CD4-positive, alpha-beta memory T cell (primary cell): ENCODE results near the gene NELFE. TPM values are rescaled to one million over a fixed set of nuclear protein-coding genes. Genes with fewer than 3 reads are reported as not detected.

Experiments
- CTCF ChIA-PET: fragments of 350-600 bp; sonication (Branson Sonifier 250); formaldehyde crosslinking; loops from one replicate; lab custom pipeline; 2021; ENCODE audit warnings: inconsistent platforms; ENCODE audit not compliant: partially characterized antibody; lab: Charles Lee
- POLR2A ChIA-PET: fragments of 350-600 bp; sonication (Branson Sonifier 250); formaldehyde crosslinking; loops from one replicate; lab custom pipeline; 2021; ENCODE audit not compliant: partially characterized antibody; lab: Charles Lee
- DNase-seq, 5 donors: peaks; one replicate each; pipeline versions ENCODE4 v3.0.0 to v3.0.0-alpha.2; 2020 to 2022; ENCODE audit warnings: mixed read lengths in 1 of 5
- H3K27ac ChIP-seq: one replicate; pipeline ENCODE4 v1.7.0; 2013; ENCODE audit warnings: low read depth, low read length
- H3K27me3 ChIP-seq: 2 replicates; pipeline ENCODE4 v1.7.0; 2013; ENCODE audit warnings: mild to moderate bottlenecking, low read length, moderate library complexity; ENCODE audit not compliant: insufficient read depth
- H3K36me3 ChIP-seq: 2 replicates; pipeline ENCODE4 v1.7.0; 2013; ENCODE audit warnings: mild to moderate bottlenecking, low read length, moderate library complexity; ENCODE audit not compliant: insufficient read depth
- H3K4me1 ChIP-seq: 2 replicates; pipeline ENCODE4 v1.7.0; 2013; ENCODE audit warnings: mild to moderate bottlenecking, low read length, moderate library complexity; ENCODE audit not compliant: insufficient read depth
- H3K4me3 ChIP-seq, 2 donors: one replicate each; pipeline ENCODE4 v1.7.0; 2013; ENCODE audit warnings: low read length in 2 of 2, mild to moderate bottlenecking in 1 of 2
- H3K9me3 ChIP-seq, 2 donors: one replicate each; pipeline ENCODE4 v1.7.0; 2013; ENCODE audit warnings: low read length in 2 of 2, control low read depth in 1 of 2; ENCODE audit not compliant: control insufficient read depth in 1 of 2
- H3K27ac Mint-ChIP-seq, 7 donors: one replicate each; pipeline ENCODE4 v1.8.0; 2020 to 2021; ENCODE audit warnings: mixed read lengths in 7 of 7, mild to moderate bottlenecking in 6 of 7, inconsistent platforms in 3 of 7, moderate library complexity in 3 of 7
- H3K27me3 Mint-ChIP-seq, 2 donors: one replicate each; pipeline ENCODE4 v1.8.0; 2020 to 2021; ENCODE audit warnings: mixed read lengths in 2 of 2
- H3K36me3 Mint-ChIP-seq, 2 donors: one replicate each; pipeline ENCODE4 v1.8.0; 2020 to 2021; ENCODE audit warnings: mixed read lengths in 2 of 2, inconsistent platforms in 1 of 2, mild to moderate bottlenecking in 1 of 2
- H3K4me1 Mint-ChIP-seq, 4 donors: one replicate each; pipeline ENCODE4 v1.8.0; 2020 to 2021; ENCODE audit warnings: mixed read lengths in 4 of 4, mild to moderate bottlenecking in 1 of 4
- H3K4me3 Mint-ChIP-seq, 8 donors: one replicate each; pipeline ENCODE4 v1.8.0; 2020 to 2021; ENCODE audit warnings: mixed read lengths in 8 of 8, mild to moderate bottlenecking in 7 of 8, moderate library complexity in 6 of 8, inconsistent platforms in 3 of 8
- H3K9me3 Mint-ChIP-seq, 8 donors: one replicate each; pipeline ENCODE4 v1.8.0; 2020 to 2021; ENCODE audit warnings: mixed read lengths in 8 of 8, mild to moderate bottlenecking in 5 of 8, inconsistent platforms in 3 of 8, moderate library complexity in 1 of 8
- intact Hi-C: fragments of 100-400 bp; cut with micrococcal nuclease; formaldehyde crosslinking; loops from one replicate; pipeline ENCODE4 v1.15.1; 2023
- polyA plus RNA-seq, 2 donors: library from polyadenylated mRNA; unstranded; fragments of 300-500 nt; fragmentation: Illumina TruSeq; gene quantifications; one replicate each; pipeline ENCODE4 v1.2.3, GENCODE V29; 2021
- total RNA-seq, 2 experiments: library from RNA; stranded (reverse); gene quantifications; one replicate each; pipeline ENCODE4 v1.2.3, GENCODE V29; 2021

The NELFE gene
- total and polyA plus RNA-seq, 4 experiments from 2014 or later: 45.8 to 78.5 (median 58.0) TPM

- Histone ChIP-seq H3K4me1 (peaks cover 4% of the 10 kb centered on the region), H3K27ac (no peak overlapping the region), H3K9me3 (no peaks in the 10 kb centered on the region), H3K27me3 (no peaks in the 10 kb centered on the region), H3K36me3 (peaks cover 48% of the 10 kb centered on the region), H3K4me3 (no peak overlapping the region)
- DNase-seq: peak in 1 of 5 donors; percentile 19
- CTCF ChIA-PET: interaction anchor here (0.7 to 3.0 kb wide), 15 partner anchors 9 to 406 kb away, joined by 3 to 13 read pairs (median 5); partner anchors contain the start of genes ATP6V1G2, LY6G5C and NFKBIL1
- peak overlapping the region in 4 of 7 donors; percentile 46 to 82 (median 60) for H3K27ac Mint-ChIP-seq
- H3K4me3 Mint-ChIP-seq: no peak overlapping the region
- peaks cover 0 to 3% (median under 1%) of the 10 kb centered on the region in 4 donors for H3K4me1 Mint-ChIP-seq
- POLR2A ChIA-PET: interaction anchor here (1.0 to 6.0 kb wide), 8 partner anchors 11 to 598 kb away, joined by 3 to 36 read pairs (median 4); partner anchors contain the start of genes DDAH2, DXO, EHMT2 and NEU1
- no peaks in the 10 kb centered on the region for H3K9me3 Mint-ChIP-seq
- H3K36me3 Mint-ChIP-seq: peaks cover 32 to 40% of the 10 kb centered on the region in 2 donors
- intact Hi-C loops: no loop called here
- H3K27me3 Mint-ChIP-seq: no peaks in the 10 kb centered on the region
Observed at GRCh38 chr6:31952140-31952805, 6.5 kb downstream of the NELFE start.

- Mint-ChIP-seq H3K36me3 (peaks cover 25 to 33% of the 10 kb centered on the region in 2 donors), H3K9me3 (no peaks in the 10 kb centered on the region), H3K4me3 (no peak overlapping the region), H3K27me3 (peaks cover 5 to 6% of the 10 kb centered on the region in 2 donors), H3K4me1 (no peaks in the 10 kb centered on the region), H3K27ac (peak overlapping the region in 2 of 7 donors; percentile 11 to 15)
- H3K9me3 ChIP-seq: no peaks in the 10 kb centered on the region
- DNase-seq: no peak
- no peak overlapping the region for H3K4me3 ChIP-seq
- intact Hi-C loops: no loop called here
- POLR2A ChIA-PET: interaction anchor here (1.1 to 6.0 kb wide), 3 partner anchors 9 to 298 kb away, joined by 5 to 36 read pairs (median 11); partner anchors contain the start of genes BAG6, DXO, NELFE and SKIC2
- H3K4me1 ChIP-seq: no peaks in the 10 kb centered on the region
- no peak overlapping the region for H3K27ac ChIP-seq
- peaks cover 31% of the 10 kb centered on the region for H3K36me3 ChIP-seq
- H3K27me3 ChIP-seq: no peaks in the 10 kb centered on the region
- CTCF ChIA-PET: interaction anchor here (0.7 to 1.1 kb wide), 2 partner anchors 29 to 120 kb away, joined by 3 read pairs; no protein-coding TSS in a partner anchor
Observed at GRCh38 chr6:31949926-31950548, 8.7 kb downstream of the NELFE start.

- Histone ChIP-seq H3K9me3 (no peaks in the 10 kb centered on the region), H3K36me3 (peaks cover 20% of the 10 kb centered on the region), H3K4me1 (no peaks in the 10 kb centered on the region), H3K27ac (no peak overlapping the region), H3K27me3 (no peaks in the 10 kb centered on the region), H3K4me3 (no peak overlapping the region)
- no peak for DNase-seq
- peaks cover 0 to 2% (median 0%) of the 10 kb centered on the region in 8 donors for H3K9me3 Mint-ChIP-seq
- H3K27ac Mint-ChIP-seq: peak overlapping the region in 3 of 7 donors; percentile 29 to 74 (median 43)
- POLR2A ChIA-PET: interaction anchor here (2.7 to 6.0 kb wide), 2 partner anchors 10 to 23 kb away, joined by 11 to 36 read pairs; partner anchors contain the start of genes DXO, NELFE and SKIC2
- H3K4me1 Mint-ChIP-seq: no peaks in the 10 kb centered on the region
- peaks cover 6 to 11% of the 10 kb centered on the region in 2 donors for H3K27me3 Mint-ChIP-seq
- CTCF ChIA-PET: no interaction called here
- no peak overlapping the region for H3K4me3 Mint-ChIP-seq
- intact Hi-C loops: no loop called here
- H3K36me3 Mint-ChIP-seq: peaks cover 13 to 21% of the 10 kb centered on the region in 2 donors
Observed at GRCh38 chr6:31948753-31949413, 9.9 kb downstream of the NELFE start.

GRCh38 chr6:31948306-31948705 is 10.5 kb downstream of the NELFE start:
- Histone ChIP-seq H3K36me3 (peaks cover 14% of the 10 kb centered on the region), H3K4me1 (no peaks in the 10 kb centered on the region), H3K27me3 (no peaks in the 10 kb centered on the region), H3K4me3 (no peak overlapping the region), H3K27ac (no peak overlapping the region), H3K9me3 (no peaks in the 10 kb centered on the region)
- intact Hi-C loops: no loop called here
- H3K36me3 Mint-ChIP-seq: peaks cover 8 to 15% of the 10 kb centered on the region in 2 donors
- no peak for DNase-seq
- CTCF ChIA-PET: no interaction called here
- peaks cover 10 to 12% of the 10 kb centered on the region in 2 donors for H3K27me3 Mint-ChIP-seq
- peaks cover 0 to 2% (median 0%) of the 10 kb centered on the region in 8 donors for H3K9me3 Mint-ChIP-seq
- POLR2A ChIA-PET: no interaction called here
- no peak overlapping the region for H3K4me3 Mint-ChIP-seq
- H3K27ac Mint-ChIP-seq: peak overlapping the region in 2 of 7 donors; percentile 43 to 71
- no peaks in the 10 kb centered on the region for H3K4me1 Mint-ChIP-seq

GRCh38 chr6:31947864-31948263 is 10.9 kb downstream of the NELFE start:
- H3K27ac ChIP-seq: no peak overlapping the region
- CTCF ChIA-PET: no interaction called here
- DNase-seq: no peak
- H3K27me3 Mint-ChIP-seq: peaks cover 11 to 12% of the 10 kb centered on the region in 2 donors
- H3K9me3 ChIP-seq: no peaks in the 10 kb centered on the region
- H3K9me3 Mint-ChIP-seq: peaks cover 0 to 2% (median 0%) of the 10 kb centered on the region in 8 donors
- intact Hi-C loops: no loop called here
- POLR2A ChIA-PET: no interaction called here
- no peak overlapping the region for H3K4me3 Mint-ChIP-seq
- H3K36me3 Mint-ChIP-seq: peaks cover 3 to 11% of the 10 kb centered on the region in 2 donors
- H3K36me3 ChIP-seq: peaks cover 10% of the 10 kb centered on the region
- no peaks in the 10 kb centered on the region for H3K27me3 ChIP-seq
- H3K4me1 ChIP-seq: no peaks in the 10 kb centered on the region
- no peak overlapping the region for H3K27ac Mint-ChIP-seq
- H3K4me3 ChIP-seq: no peak overlapping the region
- H3K4me1 Mint-ChIP-seq: no peaks in the 10 kb centered on the region

GRCh38 chr6:31947070-31947675 is 11.6 kb downstream of the NELFE start:
- peaks cover 3% of the 10 kb centered on the region for H3K36me3 ChIP-seq
- Mint-ChIP-seq H3K4me1 (no peaks in the 10 kb centered on the region), H3K4me3 (no peak overlapping the region), H3K36me3 (peaks cover 0 to 4% of the 10 kb centered on the region in 2 donors), H3K27ac (peak overlapping the region in 1 of 7 donors; percentile 42), H3K9me3 (peaks cover 0 to 2% (median 0%) of the 10 kb centered on the region in 8 donors), H3K27me3 (peaks cover 11 to 18% of the 10 kb centered on the region in 2 donors)
- no peaks in the 10 kb centered on the region for H3K9me3 ChIP-seq
- CTCF ChIA-PET: no interaction called here
- H3K27me3 ChIP-seq: no peaks in the 10 kb centered on the region
- POLR2A ChIA-PET: no interaction called here
- H3K4me3 ChIP-seq: no peak overlapping the region
- no peaks in the 10 kb centered on the region for H3K4me1 ChIP-seq
- H3K27ac ChIP-seq: no peak overlapping the region
- DNase-seq: no peak
- intact Hi-C loops: no loop called here
